Activated B cell treated with CpG ODN at 0.5 μM for 24 hours (primary cell): Measurements from ENCODE around the gene DNAJC7. TPM values are rescaled to one million over a fixed set of nuclear protein-coding genes. Genes with fewer than 3 reads are reported as not detected.

ENCODE experiments used
- ATAC-seq: fragments of 200-7000 bp; cut with Tn5 transposase; one replicate; pipeline ENCODE4 v1.10.0; 2021; ENCODE audit warnings: low read depth, mild to moderate bottlenecking, moderate library complexity
- CTCF ChIA-PET: fragments of 350-600 bp; sonication (Branson Sonifier 250); formaldehyde crosslinking; loops from one replicate; lab custom pipeline; 2021; ENCODE audit warnings: antibody characterized with exemption; lab: Charles Lee
- POLR2A ChIA-PET: fragments of 350-600 bp; sonication (Branson Sonifier 250); formaldehyde crosslinking; loops from one replicate; lab custom pipeline; 2021; ENCODE audit warnings: antibody characterized with exemption; lab: Charles Lee
- DNase-seq: peaks from one replicate; pipeline ENCODE4 v3.0.0; 2022
- H3K27ac Mint-ChIP-seq: one replicate; pipeline ENCODE4 v1.8.0; 2020; ENCODE audit warnings: mixed read lengths
- H3K27me3 Mint-ChIP-seq: one replicate; pipeline ENCODE4 v1.8.0; 2021; ENCODE audit warnings: mixed read lengths
- H3K36me3 Mint-ChIP-seq: one replicate; pipeline ENCODE4 v1.8.0; 2021; ENCODE audit warnings: low read depth, mixed read lengths
- H3K4me1 Mint-ChIP-seq: one replicate; pipeline ENCODE4 v1.8.0; 2021; ENCODE audit warnings: mixed read lengths
- H3K4me3 Mint-ChIP-seq: one replicate; pipeline ENCODE4 v1.8.0; 2020; ENCODE audit warnings: mild to moderate bottlenecking, mixed read lengths
- H3K9me3 Mint-ChIP-seq: one replicate; pipeline ENCODE4 v1.8.0; 2020; ENCODE audit warnings: mixed read lengths
- CTCF ChIP-seq: fragments of 200-600 bp; IDR thresholded peaks from one replicate; pipeline ENCODE4 v1.8.0; 2022; ENCODE audit warnings: antibody characterized with exemption, mild to moderate bottlenecking
- intact Hi-C: fragments of 100-400 bp; cut with micrococcal nuclease; formaldehyde crosslinking; loops from one replicate; pipeline ENCODE4 v1.15.1; 2024
- total RNA-seq: library from RNA; stranded (reverse); gene quantifications from 2 replicates; pipeline ENCODE4 v1.2.3, GENCODE V29; 2022

The DNAJC7 gene
- 130 and 152 TPM in 2 replicates for total RNA-seq

DNA sequence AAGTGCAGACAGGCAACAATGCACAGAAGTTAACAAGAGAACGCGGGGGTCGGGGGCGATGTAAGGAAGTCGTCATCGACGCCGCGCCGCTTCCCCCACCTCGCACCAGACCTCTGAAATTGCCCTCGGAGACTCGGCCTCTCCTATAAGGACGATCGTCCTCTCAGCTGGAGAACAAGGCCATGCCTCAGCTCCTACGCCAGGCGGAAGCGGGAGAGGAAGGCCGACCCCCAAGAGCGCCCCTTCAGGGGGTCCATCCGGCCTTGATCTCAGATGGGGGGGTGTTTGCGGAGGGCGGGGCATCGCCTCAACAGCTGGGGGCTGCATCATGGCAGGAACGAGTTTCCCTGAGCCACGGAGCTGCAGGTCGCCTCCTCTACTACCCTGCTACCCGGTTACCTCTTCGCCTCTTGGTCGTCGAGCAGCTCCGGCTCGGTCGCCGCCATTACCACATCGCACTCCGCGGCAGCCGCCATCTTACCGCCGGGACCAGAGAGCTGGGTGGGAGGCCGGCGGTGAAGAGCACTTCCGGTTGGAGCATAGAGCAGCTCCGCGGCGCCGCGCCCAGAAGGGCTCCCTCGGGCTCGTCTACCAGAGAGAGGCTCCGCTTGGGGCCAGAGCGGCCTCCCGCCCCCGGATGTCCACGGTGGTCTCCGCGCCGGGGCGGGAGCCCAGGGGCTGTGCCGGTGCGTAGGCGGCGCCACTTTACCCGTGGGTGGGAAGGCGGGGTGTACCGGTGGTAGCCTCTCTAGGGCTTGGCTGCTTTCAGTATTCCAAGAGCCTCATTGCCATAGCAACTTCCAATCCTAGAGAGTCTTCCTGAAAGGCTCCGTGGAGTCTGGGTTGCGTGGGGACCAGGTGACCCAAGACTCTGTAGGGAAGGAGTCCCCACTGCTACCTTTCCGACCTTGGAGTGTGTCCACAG, at the start of gene DNAJC7:
Gene DNAJC7, minus strand, starts transcription at position 499 of the 925 bp plus-strand sequence. Its CDS starts 23 bp downstream, at position 476.
- peak; percentile 80 for DNase-seq
- TF ChIP-seq CTCF, result no peak
- ATAC-seq, result peak; percentile 84
- ChIA-PET POLR2A (interaction anchor here (0.5 to 3.1 kb wide), 42 partner anchors 9 to 1351 kb away, joined by 3 to 46 read pairs (median 4); partner anchors contain the start of genes ACLY, CNP, DHX58 and EIF1), CTCF (interaction anchor here (0.6 to 2.1 kb wide), 13 partner anchors 11 to 164 kb away, joined by 3 to 8 read pairs (median 4); partner anchors contain the start of genes CNP, DHX58 and KCNH4)
- Mint-ChIP-seq H3K4me3 (peak within 1 kb of the TSS; percentile 100), H3K27me3 (no peaks in the 10 kb centered on the region), H3K27ac (peak within 1 kb of the TSS; percentile 98), H3K4me1 (peaks cover 67% of the 10 kb centered on the region), H3K36me3 (peaks cover 29% of the 10 kb centered on the region), H3K9me3 (no peaks in the 10 kb centered on the region)
- intact Hi-C loops, result loop anchor here (1.0 to 10.0 kb wide), 7 partner anchors 21 to 268 kb away; partner anchors contain the start of genes ACLY, C17orf113, CNP and STAT5A

- ChIA-PET CTCF (interaction anchor here (0.8 to 5.5 kb wide), 7 partner anchors 19 to 102 kb away, joined by 3 to 72 read pairs (median 4); partner anchors contain the start of genes DNAJC7 and KAT2A), POLR2A (interaction anchor here (0.9 to 1.3 kb wide), 2 partner anchors 48 to 51 kb away, joined by 3 to 4 read pairs; partner anchors contain the start of gene DNAJC7)
- Mint-ChIP-seq H3K27ac (peak overlapping the region; percentile 50), H3K4me3 (no peak overlapping the region), H3K27me3 (no peaks in the 10 kb centered on the region), H3K4me1 (peaks cover 20% of the 10 kb centered on the region), H3K9me3 (no peaks in the 10 kb centered on the region), H3K36me3 (no peaks in the 10 kb centered on the region)
- intact Hi-C loops, result no loop called here
- no peak for ATAC-seq
- no peak for TF ChIP-seq CTCF
- DNase-seq, result no peak
These were observed 48.0 kb upstream of the DNAJC7 start for GRCh38 chr17:42065201-42065600.

GRCh38 chr17:42062681-42063080, 45.4 kb upstream of the DNAJC7 start:
- ATAC-seq (no peak), DNase-seq (no peak)
- Mint-ChIP-seq H3K4me3 (no peak overlapping the region), H3K27me3 (no peaks in the 10 kb centered on the region), H3K9me3 (no peaks in the 10 kb centered on the region), H3K36me3 (no peaks in the 10 kb centered on the region), H3K27ac (no peak overlapping the region), H3K4me1 (peaks cover 20% of the 10 kb centered on the region)
- ChIA-PET CTCF (interaction anchor here (1.1 to 1.7 kb wide), 2 partner anchors 21 to 98 kb away, joined by 3 to 4 read pairs; no protein-coding TSS in a partner anchor), POLR2A (interaction anchor here (0.9 kb wide), 1 partner anchor 37 kb away, joined by 3 read pairs; no protein-coding TSS in a partner anchor)
- no peak for TF ChIP-seq CTCF
- intact Hi-C loops, result loop anchor here (1.0 kb wide), 3 partner anchors 37 to 99 kb away; no protein-coding TSS in a partner anchor

DNA sequence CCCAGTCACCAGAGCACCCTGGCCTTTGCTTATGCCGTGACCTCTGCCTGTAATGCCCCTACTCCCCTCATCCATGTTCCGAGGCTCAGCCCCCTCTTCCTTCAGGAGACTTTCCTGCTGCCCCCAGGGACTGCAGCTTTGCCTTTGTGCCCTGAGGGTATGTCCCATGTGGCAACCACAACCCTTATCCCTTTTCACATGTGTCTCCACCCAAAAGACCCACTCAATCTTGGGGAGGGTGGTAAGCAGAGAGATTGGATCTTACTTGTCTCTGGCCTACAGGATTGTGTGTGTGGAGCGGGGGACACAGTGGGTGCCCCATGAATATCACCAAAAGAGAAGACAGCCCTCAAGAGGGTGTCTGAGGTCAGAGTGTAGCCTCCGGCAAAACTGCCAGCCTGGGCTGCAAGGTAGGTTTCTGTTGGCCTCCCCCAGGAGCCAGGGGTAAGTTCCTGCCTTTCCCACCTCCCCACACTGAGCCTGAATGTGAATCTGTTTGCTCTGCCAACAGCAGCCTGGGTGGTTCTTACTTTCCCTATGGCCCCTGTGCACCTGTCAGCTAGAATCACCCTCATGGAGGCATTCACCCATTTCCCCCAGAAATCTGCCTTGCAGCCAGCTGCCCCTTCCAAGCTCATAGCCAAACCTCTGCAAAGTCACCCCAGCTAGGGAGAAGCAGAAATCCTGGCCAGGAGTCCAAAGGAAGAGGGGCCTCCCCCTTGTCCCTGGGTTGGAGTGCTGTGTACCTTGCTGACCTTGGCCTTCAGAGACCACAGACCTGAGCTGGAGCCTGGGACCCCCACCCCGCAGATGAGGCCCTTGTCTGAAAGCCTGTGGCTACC, 44.6 kb upstream of the DNAJC7 start:
- intact Hi-C loops, result no loop called here
- CTCF ChIA-PET, result interaction anchor here (1.1 to 1.7 kb wide), 4 partner anchors 20 to 97 kb away, joined by 3 to 4 read pairs (median 4); no protein-coding TSS in a partner anchor
- Mint-ChIP-seq H3K36me3 (no peaks in the 10 kb centered on the region), H3K4me3 (no peak overlapping the region), H3K9me3 (no peaks in the 10 kb centered on the region), H3K4me1 (peaks cover 16% of the 10 kb centered on the region), H3K27me3 (no peaks in the 10 kb centered on the region), H3K27ac (no peak overlapping the region)
- POLR2A ChIA-PET, result interaction anchor here (1.1 kb wide), 1 partner anchor 63 kb away, joined by 3 read pairs; no protein-coding TSS in a partner anchor
- no peak for DNase-seq
- TF ChIP-seq CTCF, result no peak
- no peak for ATAC-seq
